AG04450 (cell line): ENCODE results near the gene CZIB. TPM values are rescaled to one million over a fixed set of nuclear protein-coding genes. Genes with fewer than 3 reads are reported as not detected.

Experiments used
- CTCF ChIA-PET: fragments of 300-600, 350-600 bp; formaldehyde crosslinking; extraction: SDS; loops from one replicate; lab custom pipeline; 2022; ENCODE audit warnings: antibody characterized with exemption, inconsistent platforms; lab: Charles Lee
- POLR2A ChIA-PET: fragments of 350-600 bp; formaldehyde crosslinking; extraction: SDS; loops from one replicate; lab custom pipeline; 2021; ENCODE audit warnings: antibody characterized with exemption, inconsistent platforms; lab: Yijun Ruan, JAX
- DNase-seq: peaks from one replicate; pipeline ENCODE4 v3.0.0-alpha.2; 2011; ENCODE audit warnings: low read depth, low spot score
- H3K27ac ChIP-seq: one replicate; pipeline ENCODE4 v1.5.1; 2012; ENCODE audit warnings: low read depth, low read length, control low read depth
- H3K27me3 ChIP-seq: one replicate; pipeline ENCODE4 v1.6.0; 2012; ENCODE audit warnings: low read length; ENCODE audit not compliant: control insufficient read depth, insufficient read depth
- H3K4me3 ChIP-seq: 2 replicates; pipeline ENCODE4 v1.5.1; 2011; ENCODE audit warnings: mild to moderate bottlenecking, low read depth, low read length, control low read depth
- H3K9me3 ChIP-seq: 2 replicates; pipeline ENCODE4 v1.5.1; 2012; ENCODE audit warnings: low read length; ENCODE audit not compliant: control insufficient read depth, insufficient read depth
- polyA plus RNA-seq: library from polyadenylated mRNA; depleted of rRNA; stranded (reverse); fragments of >200 nt; gene quantifications from 2 replicates; pipeline ENCODE4 v1.2.3, GENCODE V29; 2011
- TF ChIP-seq, protein P1 (sequence below): IDR thresholded peaks from 2 replicates; pipeline ENCODE4 v1.5.1; 2011; ENCODE audit warnings: low read depth, low read length, control low read depth, inconsistent platforms

Gene CZIB
- polyA plus RNA-seq, 1 experiment = 89.6 TPM

GRCh38 chr1:53257454-53258081, 37.1 kb upstream of the CZIB start:
- POLR2A ChIA-PET = no interaction called here
- no peak overlapping the region for H3K4me3 ChIP-seq
- no peak overlapping the region for H3K27ac ChIP-seq
- TF ChIP-seq, protein P1, sequence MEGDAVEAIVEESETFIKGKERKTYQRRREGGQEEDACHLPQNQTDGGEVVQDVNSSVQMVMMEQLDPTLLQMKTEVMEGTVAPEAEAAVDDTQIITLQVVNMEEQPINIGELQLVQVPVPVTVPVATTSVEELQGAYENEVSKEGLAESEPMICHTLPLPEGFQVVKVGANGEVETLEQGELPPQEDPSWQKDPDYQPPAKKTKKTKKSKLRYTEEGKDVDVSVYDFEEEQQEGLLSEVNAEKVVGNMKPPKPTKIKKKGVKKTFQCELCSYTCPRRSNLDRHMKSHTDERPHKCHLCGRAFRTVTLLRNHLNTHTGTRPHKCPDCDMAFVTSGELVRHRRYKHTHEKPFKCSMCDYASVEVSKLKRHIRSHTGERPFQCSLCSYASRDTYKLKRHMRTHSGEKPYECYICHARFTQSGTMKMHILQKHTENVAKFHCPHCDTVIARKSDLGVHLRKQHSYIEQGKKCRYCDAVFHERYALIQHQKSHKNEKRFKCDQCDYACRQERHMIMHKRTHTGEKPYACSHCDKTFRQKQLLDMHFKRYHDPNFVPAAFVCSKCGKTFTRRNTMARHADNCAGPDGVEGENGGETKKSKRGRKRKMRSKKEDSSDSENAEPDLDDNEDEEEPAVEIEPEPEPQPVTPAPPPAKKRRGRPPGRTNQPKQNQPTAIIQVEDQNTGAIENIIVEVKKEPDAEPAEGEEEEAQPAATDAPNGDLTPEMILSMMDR = no peak
- H3K9me3 ChIP-seq = no peaks in the 10 kb centered on the region
- no peak for DNase-seq
- CTCF ChIA-PET = interaction anchor here (0.8 to 1.2 kb wide), 2 partner anchors 21 to 136 kb away, joined by 3 to 4 read pairs; no protein-coding TSS in a partner anchor
- H3K27me3 ChIP-seq = no peaks in the 10 kb centered on the region

GRCh38 chr1:53256511-53257453, 36.3 kb upstream of the CZIB start:
- H3K27me3 ChIP-seq = no peaks in the 10 kb centered on the region
- no peak for DNase-seq
- TF ChIP-seq, protein P1 = no peak
- ChIA-PET CTCF (interaction anchor here (0.8 to 1.2 kb wide), 2 partner anchors 21 to 137 kb away, joined by 3 to 4 read pairs; no protein-coding TSS in a partner anchor), POLR2A (no interaction called here)
- H3K27ac ChIP-seq = no peak overlapping the region
- H3K9me3 ChIP-seq = no peaks in the 10 kb centered on the region
- no peak overlapping the region for H3K4me3 ChIP-seq

DNA sequence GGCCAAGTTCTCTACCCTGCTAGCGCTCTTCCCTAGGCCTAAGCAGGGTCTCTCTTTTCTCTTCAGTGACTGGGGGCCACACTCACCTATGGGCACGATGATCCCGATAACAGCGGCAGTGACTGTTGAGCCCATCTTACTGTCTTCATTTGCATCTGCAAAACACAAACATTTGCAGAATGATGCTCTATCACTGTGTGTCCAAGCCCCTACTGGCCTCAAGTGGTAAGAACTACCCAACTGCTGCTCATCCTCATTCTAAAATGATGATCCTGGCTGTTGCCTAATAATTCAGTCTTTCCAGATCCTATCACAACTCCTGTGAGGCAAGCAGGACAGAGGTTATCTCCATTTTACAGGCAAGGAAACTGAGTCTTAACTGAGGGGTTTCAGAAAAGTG, 34.6 kb upstream of the CZIB start:
- no peak for DNase-seq
- H3K27ac ChIP-seq = no peak overlapping the region
- no peaks in the 10 kb centered on the region for H3K27me3 ChIP-seq
- TF ChIP-seq, protein P1 = 0 out of 2 replicates have a peak, but pooled peaks have one; percentile 23
- no peak overlapping the region for H3K4me3 ChIP-seq
- POLR2A ChIA-PET = no interaction called here
- no peaks in the 10 kb centered on the region for H3K9me3 ChIP-seq
- CTCF ChIA-PET = no interaction called here

DNA sequence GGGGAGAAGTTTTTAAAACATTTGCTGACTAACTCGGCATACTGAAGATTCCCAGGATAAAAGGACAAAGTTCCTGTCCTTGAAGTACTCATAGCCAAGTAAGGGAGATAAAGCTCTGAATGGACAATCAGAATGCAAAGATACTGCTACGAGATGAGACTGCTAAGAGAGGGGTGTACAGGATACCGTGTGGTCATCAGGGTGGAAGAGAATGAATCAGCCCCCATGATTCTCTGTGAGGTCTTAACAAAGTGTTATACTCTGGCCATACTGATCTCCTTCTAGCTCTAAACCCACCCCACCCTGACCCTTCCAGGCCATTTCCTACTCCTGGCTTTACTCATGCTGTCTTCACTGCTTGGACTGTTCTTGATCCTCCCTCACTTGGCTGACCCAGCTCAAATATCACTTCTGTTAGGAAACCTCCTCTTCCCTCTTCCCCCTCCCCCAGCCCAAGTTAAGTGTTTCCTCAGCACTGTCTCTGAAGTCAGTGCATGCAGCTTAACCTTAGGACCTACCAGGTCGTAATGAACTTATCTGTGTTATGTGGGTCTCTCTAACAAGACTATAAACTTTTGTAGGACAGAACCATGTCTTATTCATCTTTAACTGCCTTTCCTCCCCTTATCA, 33.7 kb upstream of the CZIB start:
- CTCF ChIA-PET = interaction anchor here (0.7 kb wide), 1 partner anchor 138 kb away, joined by 3 read pairs; no protein-coding TSS in a partner anchor
- peak overlapping the region; percentile 63 for H3K27ac ChIP-seq
- H3K4me3 ChIP-seq = no peak overlapping the region
- TF ChIP-seq, protein P1 = no peak
- DNase-seq = peak; percentile 6
- no peaks in the 10 kb centered on the region for H3K9me3 ChIP-seq
- POLR2A ChIA-PET = no interaction called here
- no peaks in the 10 kb centered on the region for H3K27me3 ChIP-seq
